BLaER1 treated with 17β-estradiol and CSF1 and Interleukin-3, amounts not matched to agents 10 nM and 100 nM (cell line): ENCODE results near the gene ATP13A3.

Experiments
- H3K27ac ChIP-seq, 11 experiments: shearing (Covaris generic); formaldehyde crosslinking; 2 replicates each; pipeline ENCODE4 v1.8.1; 2022
- H3K27me3 ChIP-seq, 11 experiments: shearing (Covaris generic); formaldehyde crosslinking; 2 replicates each; pipeline ENCODE4 v1.8.1; 2022
- H3K36me3 ChIP-seq, 11 experiments: shearing (Covaris generic); formaldehyde crosslinking; 2 replicates each; pipeline ENCODE4 v1.8.1; 2022
- H3K4me1 ChIP-seq, 10 experiments: shearing (Covaris generic); formaldehyde crosslinking; 2 replicates each; pipeline ENCODE4 v1.8.1; 2022
- H3K4me2 ChIP-seq, 11 experiments: shearing (Covaris generic); formaldehyde crosslinking; 2 replicates each; pipeline ENCODE4 v1.8.1; 2022
- H3K4me3 ChIP-seq, 10 experiments: shearing (Covaris generic); formaldehyde crosslinking; 2 replicates each; pipeline ENCODE4 v1.8.1; 2022
- H3K9ac ChIP-seq, 11 experiments: shearing (Covaris generic); formaldehyde crosslinking; 2 replicates each; pipeline ENCODE4 v1.8.1; 2022
- H3K9me3 ChIP-seq, 11 experiments: shearing (Covaris generic); formaldehyde crosslinking; replicated peaks in 1 of 11; 2 replicates each; pipeline ENCODE4 v1.8.1; 2022
- H4K20me1 ChIP-seq, 11 experiments: shearing (Covaris generic); formaldehyde crosslinking; 2 replicates each; pipeline ENCODE4 v1.8.1; 2022
- Cebpa-rat ChIP-seq, 11 experiments: shearing (Covaris generic); IDR thresholded peaks; 2 replicates each; pipeline ENCODE4 v1.8.1; 2022

ATP13A3 gene

DNA sequence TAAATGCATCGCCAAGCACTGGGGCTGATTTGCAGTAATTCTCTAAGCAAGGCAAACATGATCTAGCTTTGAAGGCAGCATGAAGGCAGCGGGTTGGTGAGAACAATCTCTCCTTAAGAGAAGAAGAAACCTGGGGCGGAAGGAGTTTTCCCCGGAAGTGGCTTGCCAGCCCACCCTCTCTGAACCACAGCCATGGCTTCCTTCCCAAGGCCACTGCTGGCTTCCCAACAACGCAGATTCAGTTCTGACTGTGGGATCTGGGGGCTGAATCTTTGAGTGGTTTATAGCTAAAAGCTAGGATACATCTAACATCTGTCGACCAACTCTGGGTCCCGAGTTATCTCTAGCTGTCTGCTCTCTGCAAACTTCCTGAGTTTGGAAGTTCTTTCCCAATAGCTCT lies 131.4 kb downstream of the ATP13A3 start:
- H4K20me1 ChIP-seq: no peaks in the 10 kb centered on the region
- peaks cover 0 to 16% (median 6%) of the 10 kb centered on the region in 11 experiments; a peak in 10 of 22 replicates for H3K9me3 ChIP-seq
- no peaks in the 10 kb centered on the region for H3K27me3 ChIP-seq
- H3K9ac ChIP-seq: no peak overlapping the region
- H3K4me1 ChIP-seq: peaks cover 25 to 95% (median 72%) of the 10 kb centered on the region in 10 experiments
- H3K4me3 ChIP-seq: no peak overlapping the region
- peak overlapping the region in 4 of 11 experiments; percentile 4 to 67 (median 48); a peak in 5 of 22 replicates for H3K27ac ChIP-seq
- peaks cover 0 to 18% (median 0%) of the 10 kb centered on the region in 11 experiments; a peak in 6 of 22 replicates for H3K36me3 ChIP-seq
- TF ChIP-seq Cebpa-rat (IDR thresholded peaks at IDR 0.05): no peak
- peak overlapping the region; percentile 11 to 90 (median 74) for H3K4me2 ChIP-seq

DNA sequence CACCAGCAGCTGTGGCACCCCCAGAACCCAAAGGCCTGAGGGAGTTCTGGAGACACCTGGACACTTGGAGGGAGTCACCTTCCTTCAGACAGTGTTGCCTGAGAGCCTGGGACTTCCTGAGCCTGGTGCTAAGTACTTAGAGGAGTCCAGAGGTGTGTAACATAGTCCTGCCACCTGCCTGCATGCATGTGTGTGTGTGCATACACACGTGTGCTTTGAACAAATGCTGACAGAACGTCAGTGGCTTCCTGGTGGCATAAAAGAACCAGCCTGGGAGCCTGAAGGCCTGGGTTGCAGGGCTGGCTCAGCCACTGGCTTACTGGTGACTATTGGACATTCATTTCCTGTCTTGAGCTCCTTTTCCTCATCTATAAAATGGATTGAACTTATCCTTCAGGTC lies 132.5 kb downstream of the ATP13A3 start:
- H3K27ac ChIP-seq: no peak overlapping the region
- no peaks in the 10 kb centered on the region for H3K27me3 ChIP-seq
- TF ChIP-seq Cebpa-rat (IDR thresholded peaks at IDR 0.05): no peak
- H4K20me1 ChIP-seq: no peaks in the 10 kb centered on the region
- peaks cover 0 to 7% (median 0%) of the 10 kb centered on the region in 11 experiments; a peak in 3 of 22 replicates for H3K36me3 ChIP-seq
- peaks cover 25 to 93% (median 73%) of the 10 kb centered on the region in 10 experiments for H3K4me1 ChIP-seq
- peak overlapping the region in 7 of 11 experiments; percentile 10 to 90 (median 77); a peak in 8 of 22 replicates for H3K4me2 ChIP-seq
- H3K9ac ChIP-seq: no peak overlapping the region
- H3K9me3 ChIP-seq: peaks cover 0 to 6% (median 0%) of the 10 kb centered on the region in 11 experiments; a peak in 6 of 22 replicates
- no peak overlapping the region for H3K4me3 ChIP-seq
